IMR-90 (cell line): Measurements from ENCODE around the gene TFE3. TPM values are rescaled to one million over a fixed set of nuclear protein-coding genes. Genes with fewer than 3 reads are reported as not detected.

ENCODE experiments used
- ATAC-seq: fragments of 200-7000 bp; cut with Tn5 transposase; 2 replicates; pipeline ENCODE4 v1.9.1; 2020; ENCODE audit warnings: low read depth, mild to moderate bottlenecking, moderate library complexity
- BruUV-seq: library from RNA; stranded (reverse); fragments of 400-500 nt; replicated peaks from 2 replicates; lab custom pipeline; 2021; lab: Mats Ljungman, UMichigan
- CTCF ChIA-PET: fragments of 300-600 bp; formaldehyde crosslinking; extraction: SDS; loops from one replicate; lab custom pipeline; 2021; ENCODE audit warnings: antibody characterized with exemption; lab: Yijun Ruan, JAX
- POLR2A ChIA-PET: fragments of 300-600 bp; sonication (Branson Sonifier 250); formaldehyde crosslinking; loops from one replicate; lab custom pipeline; 2022; ENCODE audit warnings: antibody characterized with exemption; ENCODE audit not compliant: unreplicated experiment; lab: Charles Lee
- DNase-seq: peaks from one replicate; pipeline ENCODE4 v3.0.0; 2013
- H2AFZ ChIP-seq: replicated peaks from 2 replicates; pipeline ENCODE3; 2013; ENCODE audit warnings: low read length, mild to moderate bottlenecking; ENCODE audit not compliant: poor library complexity
- H2AK5ac ChIP-seq: 2 replicates; pipeline ENCODE4 v1.6.1; 2013; ENCODE audit warnings: low read depth, low read length, inconsistent platforms
- H2AK9ac ChIP-seq: replicated peaks from 2 replicates; pipeline ENCODE3; 2013; ENCODE audit warnings: mild to moderate bottlenecking, low read depth, low read length, moderate library complexity; ENCODE audit not compliant: poor library complexity
- H2BK120ac ChIP-seq: 2 replicates; pipeline ENCODE4 v1.6.1; 2013; ENCODE audit warnings: low read depth, low read length, inconsistent platforms
- H2BK15ac ChIP-seq: 3 replicates; pipeline ENCODE4 v1.6.1; 2013; ENCODE audit warnings: low read depth, low read length, inconsistent platforms
- H2BK20ac ChIP-seq: 2 replicates; pipeline ENCODE4 v1.6.1; 2013; ENCODE audit warnings: low read depth, mild to moderate bottlenecking, inconsistent platforms, low read length, moderate library complexity
- H2BK5ac ChIP-seq: 2 replicates; pipeline ENCODE4 v1.6.1; 2013; ENCODE audit warnings: mild to moderate bottlenecking, low read depth, low read length, inconsistent platforms; ENCODE audit not compliant: poor library complexity, severe bottlenecking
- H3K14ac ChIP-seq: replicated peaks from 2 replicates; pipeline ENCODE4 v1.6.1; 2013; ENCODE audit warnings: low read depth, low read length, inconsistent platforms
- H3K18ac ChIP-seq: 2 replicates; pipeline ENCODE4 v1.6.1; 2013; ENCODE audit warnings: low read depth, low read length, control low read depth
- H3K23ac ChIP-seq: 2 replicates; pipeline ENCODE4 v1.6.1; 2013; ENCODE audit warnings: low read depth, low read length, inconsistent platforms
- H3K27ac ChIP-seq: 2 replicates; pipeline ENCODE4 v1.5.1; 2013; ENCODE audit warnings: mild to moderate bottlenecking, control low read depth, low read length; ENCODE audit not compliant: insufficient read depth
- H3K27me3 ChIP-seq: 2 replicates; pipeline ENCODE4 v1.6.1; 2013; ENCODE audit warnings: low read length; ENCODE audit not compliant: control insufficient read depth, insufficient read depth
- H3K36me3 ChIP-seq: 2 replicates; pipeline ENCODE4 v1.6.1; 2013; ENCODE audit warnings: low read length, mixed read lengths; ENCODE audit not compliant: control insufficient read depth, insufficient read depth
- H3K4ac ChIP-seq: 2 replicates; pipeline ENCODE4 v1.6.1; 2013; ENCODE audit warnings: low read depth, low read length, inconsistent platforms
- H3K4me1 ChIP-seq: 2 replicates; pipeline ENCODE4 v1.6.1; 2013; ENCODE audit warnings: low read length, mixed read lengths; ENCODE audit not compliant: control insufficient read depth, insufficient read depth
- H3K4me2 ChIP-seq: 2 replicates; pipeline ENCODE4 v1.6.1; 2013; ENCODE audit warnings: low read depth, mild to moderate bottlenecking, control low read depth, low read length, moderate library complexity
- H3K4me3 ChIP-seq: 2 replicates; pipeline ENCODE4 v1.5.1; 2013; ENCODE audit warnings: low read depth, mild to moderate bottlenecking, control low read depth, low read length, moderate library complexity; ENCODE audit not compliant: insufficient read depth
- H3K56ac ChIP-seq: 2 replicates; pipeline ENCODE4 v1.6.1; 2013; ENCODE audit warnings: low read length, inconsistent platforms; ENCODE audit not compliant: insufficient read depth; ENCODE audit errors: extremely low read depth
- H3K79me1 ChIP-seq, 2 experiments: 2 replicates each; pipeline ENCODE4 v1.6.1; 2013; ENCODE audit warnings: low read length in 2 of 2, inconsistent platforms in 1 of 2, low read depth in 1 of 2
- H3K9ac ChIP-seq: 2 replicates; pipeline ENCODE4 v1.6.1; 2013; ENCODE audit warnings: low read depth, low read length, control low read depth
- H3K9me1 ChIP-seq: 2 replicates; pipeline ENCODE4 v1.6.1; 2013; ENCODE audit warnings: low read length, inconsistent platforms; ENCODE audit not compliant: insufficient read depth
- H3K9me3 ChIP-seq: 2 replicates; pipeline ENCODE4 v1.6.1; 2013; ENCODE audit warnings: low read length; ENCODE audit not compliant: control insufficient read depth, insufficient read depth
- H4K20me1 ChIP-seq: 2 replicates; pipeline ENCODE4 v1.6.1; 2013; ENCODE audit warnings: low read length, inconsistent platforms; ENCODE audit not compliant: insufficient read depth
- H4K5ac ChIP-seq: 2 replicates; pipeline ENCODE4 v1.6.1; 2013; ENCODE audit warnings: mild to moderate bottlenecking, low read depth, low read length, control low read depth
- H4K8ac ChIP-seq, 2 experiments: 2 replicates each; pipeline ENCODE4 v1.6.1; 2013; ENCODE audit warnings: low read depth in 2 of 2, low read length in 2 of 2, control low read depth in 1 of 2, inconsistent platforms in 1 of 2
- H4K91ac ChIP-seq: 2 replicates; pipeline ENCODE4 v1.6.1; 2013; ENCODE audit warnings: low read depth, low read length, inconsistent platforms; ENCODE audit not compliant: insufficient read depth
- BHLHE40 ChIP-seq: fragments of 150-350 bp; IDR thresholded peaks from 2 replicates; pipeline ENCODE4 v1.6.1; 2016; ENCODE audit warnings: mild to moderate bottlenecking, low read depth, low read length
- CTCF ChIP-seq: conservative IDR thresholded peaks from 2 replicates; pipeline ENCODE4 v1.5.1; 2012; ENCODE audit warnings: mild to moderate bottlenecking, low read depth, low read length, improper control_type of control experiment
- FOS ChIP-seq: fragments of 150-350 bp; IDR thresholded peaks from 2 replicates; pipeline ENCODE4 v1.6.1; 2016; ENCODE audit warnings: low read depth, low read length
- MAZ ChIP-seq: IDR thresholded peaks from 2 replicates; pipeline ENCODE4 v1.6.1; 2012; ENCODE audit warnings: low read depth, mild to moderate bottlenecking, low read length, improper control_type of control experiment, moderate library complexity, borderline replicate concordance
- NFE2L2 ChIP-seq: fragments of 150-350 bp; IDR thresholded peaks from 2 replicates; pipeline ENCODE4 v1.6.1; 2016; ENCODE audit warnings: low read depth, mild to moderate bottlenecking, low read length
- POLR2A ChIP-seq: IDR thresholded peaks from 2 replicates; pipeline ENCODE4 v1.6.1; 2012; ENCODE audit warnings: mild to moderate bottlenecking, low read depth, low read length
- RFX5 ChIP-seq: IDR thresholded peaks from 2 replicates; pipeline ENCODE4 v1.8.0; 2012; ENCODE audit warnings: low read depth, mild to moderate bottlenecking, low read length, moderate library complexity
- WGBS, 2 experiments: methylation state at CpG; one replicate each; pipeline versions ENCODE4 v1.1.5 to v1.1.7; 2013; ENCODE audit warnings: missing lambda C conversion rate in 2 of 2; ENCODE audit not compliant: insufficient read length in 1 of 2; ENCODE audit errors: extremely low coverage in 2 of 2; 5-methylcytosine and 5-hydroxymethylcytosine counted together
- dilution Hi-C: fragments of 300-500 bp; cut with HindIII; formaldehyde crosslinking; loops from one replicate; pipeline ENCODE4 v1.14.3; 2018; ENCODE audit warnings: low sequenced_read_pairs; ENCODE audit not compliant: unreplicated experiment
- in situ Hi-C: fragments of 300-500 bp; cut with MboI; formaldehyde crosslinking; loops from 3 replicates; pipeline ENCODE4 v1.14.3; 2019; ENCODE audit warnings: low sequenced_read_pairs, inconsistent platforms, mixed read lengths
- intact Hi-C: fragments of 100-400 bp; cut with micrococcal nuclease; formaldehyde crosslinking; loops from 2 replicates; pipeline ENCODE4 v1.10.0; 2022
- polyA plus RNA-seq, 3 experiments: library from polyadenylated mRNA; depleted of rRNA; stranded (reverse); fragments of >200 nt; gene quantifications; 2 replicates each; pipeline ENCODE4 v1.2.3, GENCODE V29; 2012; ENCODE audit warnings: low replicate concordance in 1 of 3
- total RNA-seq: library from RNA; depleted of rRNA; stranded (reverse); fragments of >200 nt; gene quantifications from 2 replicates; pipeline ENCODE4 v1.2.3, GENCODE V29; 2012

Gene TFE3
- total and polyA plus RNA-seq, 2 of the 4 experiments (the other 2 are of a cell fraction), result 24.4 to 40.5 TPM

- TF ChIP-seq POLR2A (no peak), FOS (no peak), CTCF (no peak), NFE2L2 (no peak), MAZ (no peak), BHLHE40 (no peak), RFX5 (no peak)
- H3K4me1 ChIP-seq, result no peaks in the 10 kb centered on the region
- no peak overlapping the region for H4K91ac ChIP-seq
- H2BK15ac ChIP-seq, result no peak overlapping the region
- peaks cover 0 to 19% of the 10 kb centered on the region in 2 experiments; a peak in 2 of 4 replicates for H3K79me1 ChIP-seq
- H2AK5ac ChIP-seq, result no peak overlapping the region
- peaks cover 2% of the 10 kb centered on the region; the same call in 1 of the 2 replicates for H3K9me3 ChIP-seq
- H3K9ac ChIP-seq, result no peak overlapping the region
- H3K9me1 ChIP-seq, result 0 out of 2 replicates have a peak, but pooled peaks cover 5% of the 10 kb centered on the region
- no peak overlapping the region for H4K8ac ChIP-seq
- H3K18ac ChIP-seq, result no peak overlapping the region
- no peak overlapping the region for H3K4me3 ChIP-seq
- peaks cover 8% of the 10 kb centered on the region; the same call in 1 of the 2 replicates for H3K36me3 ChIP-seq
- H3K4me2 ChIP-seq, result no peak overlapping the region
- in situ Hi-C loops, result loop anchor here (25.0 kb wide), 1 partner anchor 105 kb away; the partner anchor contains the start of genes KCND1 and OTUD5
- ChIA-PET POLR2A (no interaction called here), CTCF (no interaction called here)
- H3K27ac ChIP-seq, result no peak overlapping the region
- WGBS, 2 experiments, result 92% methylated on average over 10 of the region's 41 CpGs; no CpG with 5 or more reads in 1 of the 2 experiments
- H4K20me1 ChIP-seq, result no peaks in the 10 kb centered on the region
- H2AFZ ChIP-seq, result peak overlapping the region; percentile 43
- no peak overlapping the region for H2BK20ac ChIP-seq
- dilution Hi-C loops, result no loop called here
- DNase-seq, result no peak
- no TSS peak for BruUV-seq
- no peak overlapping the region for H3K23ac ChIP-seq
- no peak overlapping the region for H2BK5ac ChIP-seq
- no peak overlapping the region for H3K4ac ChIP-seq
- H3K56ac ChIP-seq, result no peak overlapping the region
- H3K27me3 ChIP-seq, result no peaks in the 10 kb centered on the region
- H3K14ac ChIP-seq, result no peak overlapping the region
- no peak overlapping the region for H2BK120ac ChIP-seq
- no peak overlapping the region for H4K5ac ChIP-seq
- intact Hi-C loops, result no loop called here
- H2AK9ac ChIP-seq, result no peak overlapping the region
- ATAC-seq, result no peak
Observed at GRCh38 chrX:49067285-49068120, 24.3 kb upstream of the TFE3 start.
